Measurements from ENCODE around the gene KCNJ5.

The KCNJ5 gene

DNA sequence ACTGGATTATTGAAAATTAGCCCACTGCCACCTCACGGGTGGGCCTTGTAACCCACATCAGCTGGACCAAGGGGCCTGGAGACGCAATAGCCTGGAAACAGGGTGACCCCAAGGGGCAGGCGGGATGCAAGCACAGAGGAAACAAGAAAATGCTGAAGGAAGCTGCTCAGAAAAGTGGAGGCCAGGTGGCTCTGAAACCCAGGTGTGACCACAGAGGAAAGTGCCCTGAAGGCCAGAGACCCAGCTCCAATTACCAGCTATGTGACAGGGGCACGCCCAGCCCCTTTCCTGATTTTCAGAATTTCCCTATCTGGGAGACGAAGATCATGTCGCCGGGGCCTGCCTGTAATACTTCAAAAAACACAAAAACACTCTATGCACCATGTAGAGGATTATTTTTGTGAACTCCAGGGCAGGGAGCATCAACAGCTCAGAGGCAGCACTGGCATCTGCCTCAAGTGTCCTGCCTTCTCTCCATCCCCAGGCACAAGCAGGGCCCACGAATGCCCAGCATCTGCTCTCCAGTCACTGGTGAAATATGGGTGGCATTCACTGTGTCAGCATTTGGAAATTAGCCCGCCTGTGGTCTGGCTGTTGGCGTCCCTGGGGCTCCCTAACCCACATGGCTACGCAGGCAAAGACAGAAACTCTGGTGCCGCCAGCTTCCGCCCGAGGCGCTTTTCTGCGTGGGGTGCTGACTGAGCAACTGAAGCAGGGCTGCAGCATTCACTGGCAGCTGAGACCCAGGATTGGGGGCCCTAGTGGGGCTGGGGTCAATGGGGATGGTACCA is 30.4 kb upstream of the KCNJ5 start:
- TF ChIP-seq, protein P1, sequence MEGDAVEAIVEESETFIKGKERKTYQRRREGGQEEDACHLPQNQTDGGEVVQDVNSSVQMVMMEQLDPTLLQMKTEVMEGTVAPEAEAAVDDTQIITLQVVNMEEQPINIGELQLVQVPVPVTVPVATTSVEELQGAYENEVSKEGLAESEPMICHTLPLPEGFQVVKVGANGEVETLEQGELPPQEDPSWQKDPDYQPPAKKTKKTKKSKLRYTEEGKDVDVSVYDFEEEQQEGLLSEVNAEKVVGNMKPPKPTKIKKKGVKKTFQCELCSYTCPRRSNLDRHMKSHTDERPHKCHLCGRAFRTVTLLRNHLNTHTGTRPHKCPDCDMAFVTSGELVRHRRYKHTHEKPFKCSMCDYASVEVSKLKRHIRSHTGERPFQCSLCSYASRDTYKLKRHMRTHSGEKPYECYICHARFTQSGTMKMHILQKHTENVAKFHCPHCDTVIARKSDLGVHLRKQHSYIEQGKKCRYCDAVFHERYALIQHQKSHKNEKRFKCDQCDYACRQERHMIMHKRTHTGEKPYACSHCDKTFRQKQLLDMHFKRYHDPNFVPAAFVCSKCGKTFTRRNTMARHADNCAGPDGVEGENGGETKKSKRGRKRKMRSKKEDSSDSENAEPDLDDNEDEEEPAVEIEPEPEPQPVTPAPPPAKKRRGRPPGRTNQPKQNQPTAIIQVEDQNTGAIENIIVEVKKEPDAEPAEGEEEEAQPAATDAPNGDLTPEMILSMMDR (conservative IDR thresholded peaks at IDR 0.05), result no peak
- no peak for TF ChIP-seq ZFX (IDR thresholded peaks at IDR 0.05)
- H3K27ac ChIP-seq, result no peak overlapping the region

GRCh38 chr11:128862406-128862805 is 28.8 kb upstream of the KCNJ5 start:
- TF ChIP-seq, protein P1 (conservative IDR thresholded peaks at IDR 0.05), result no peak
- no peak for TF ChIP-seq ZFX (IDR thresholded peaks at IDR 0.05)
- H3K27ac ChIP-seq, result no peak overlapping the region

DNA sequence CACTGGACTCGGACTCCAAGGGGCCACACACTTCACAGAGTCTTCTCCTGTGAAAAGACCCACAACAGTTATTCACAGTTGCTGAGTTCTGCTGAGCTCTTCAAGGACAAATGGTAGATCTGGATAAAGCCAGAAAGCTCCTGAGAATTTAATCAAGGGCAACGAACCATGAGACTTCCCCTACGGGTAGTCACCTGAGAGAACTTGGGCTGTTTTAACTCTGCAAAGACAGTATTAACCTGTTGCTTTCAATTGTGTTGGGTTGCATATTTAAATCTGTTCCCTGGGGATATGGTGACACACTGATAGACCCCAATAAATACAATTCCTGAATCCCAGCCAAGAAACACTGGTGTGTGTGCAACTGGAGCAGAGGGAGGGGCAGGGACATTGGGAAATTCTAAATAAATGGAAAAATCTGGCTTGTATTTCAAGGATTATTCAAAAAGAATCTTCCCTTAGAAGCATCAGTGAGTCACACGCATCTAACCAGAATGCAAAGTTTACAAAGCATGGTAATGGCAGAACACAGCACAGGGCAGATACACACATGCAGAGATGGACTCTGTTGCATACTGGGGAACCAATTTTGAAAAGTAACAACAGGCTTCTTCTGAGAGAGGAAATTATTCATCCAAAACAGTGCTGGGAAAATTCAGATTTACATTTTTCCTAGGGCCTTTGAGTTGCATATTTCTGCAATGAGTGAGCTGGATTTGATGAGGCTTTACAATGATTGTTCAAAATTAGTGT is 28.1 kb upstream of the KCNJ5 start:
- TF ChIP-seq ZFX (IDR thresholded peaks at IDR 0.05), result no peak
- TF ChIP-seq, protein P1 (conservative IDR thresholded peaks at IDR 0.05), result no peak
- no peak overlapping the region for H3K27ac ChIP-seq

GRCh38 chr11:128865490-128865889 is 25.7 kb upstream of the KCNJ5 start:
- H3K27ac ChIP-seq, result no peak overlapping the region
- TF ChIP-seq, protein P1 (conservative IDR thresholded peaks at IDR 0.05), result no peak

DNA sequence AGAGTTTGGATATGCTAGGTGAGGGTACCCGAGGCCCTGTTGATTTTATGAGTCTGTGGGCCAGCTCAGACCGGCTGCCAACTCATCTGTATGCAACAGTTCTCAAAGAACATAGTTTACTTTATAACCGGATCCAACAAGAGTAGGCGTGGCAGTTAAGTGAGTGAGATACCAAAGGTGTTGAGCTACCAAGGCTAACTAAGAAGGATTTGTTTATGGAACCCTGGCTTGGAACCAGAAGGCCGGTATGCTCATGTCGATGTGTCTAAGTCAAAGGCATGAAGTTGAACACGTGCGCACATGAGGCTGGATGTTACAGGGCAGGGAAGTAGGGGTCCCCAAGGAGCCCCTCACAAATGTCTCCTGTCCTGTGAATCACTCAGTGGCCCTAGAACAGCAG is 23.9 kb upstream of the KCNJ5 start, which contains the start of gene KCNJ1:
KCNJ1 (minus strand) TSS at position 20 of the 400 bp plus-strand sequence. CDS start 27,053 bp downstream, outside the sequence.
- TF ChIP-seq, protein P1 (conservative IDR thresholded peaks at IDR 0.05), result no peak
- no peak for TF ChIP-seq ZFX (IDR thresholded peaks at IDR 0.05)
- no peak within 1 kb of the TSS for H3K27ac ChIP-seq

DNA sequence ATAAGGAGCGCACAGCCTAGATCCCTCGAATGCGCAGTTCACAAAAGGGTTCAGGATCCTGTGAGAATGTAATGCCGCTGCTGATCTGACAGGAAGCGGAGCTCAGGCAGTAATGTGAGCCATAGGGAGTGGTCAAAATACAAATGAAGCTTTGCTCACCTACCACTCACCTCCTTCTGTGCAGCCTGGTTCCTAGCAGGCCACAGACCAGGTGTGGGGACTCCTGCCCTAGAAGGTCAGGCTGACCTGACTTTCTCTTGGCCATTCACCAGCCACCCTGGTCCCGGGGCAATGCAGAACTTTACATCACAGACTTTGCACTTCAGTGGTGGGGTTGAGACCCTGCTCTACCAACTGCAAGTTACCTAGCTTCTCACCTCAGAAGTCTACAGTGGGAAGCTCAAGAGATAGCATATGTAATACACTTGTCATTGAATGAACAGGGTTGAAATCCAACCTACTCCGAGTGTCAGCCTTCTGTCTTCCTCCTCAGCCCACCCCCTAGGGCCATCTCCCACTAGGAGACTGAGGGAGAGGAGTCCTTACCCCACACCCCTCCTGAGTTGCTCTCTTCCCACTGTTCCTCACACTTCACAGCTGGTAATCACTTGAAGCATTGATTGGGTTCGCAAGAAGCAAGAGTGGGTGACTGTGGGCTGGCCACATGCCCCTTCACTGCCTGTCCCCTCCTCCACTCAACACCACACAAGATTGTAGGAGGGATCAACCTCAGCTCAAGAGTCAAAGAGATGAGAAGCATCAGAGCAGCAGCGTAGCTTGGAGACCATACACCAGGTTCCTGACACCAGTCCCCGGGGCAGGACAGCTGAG is 22.1 kb upstream of the KCNJ5 start:
- no peak overlapping the region for H3K27ac ChIP-seq
- no peak for TF ChIP-seq ZFX (IDR thresholded peaks at IDR 0.05)
- TF ChIP-seq, protein P1 (conservative IDR thresholded peaks at IDR 0.05), result no peak

Measured in C4-2B (cell line).